GM12892 (cell line): ENCODE data around the gene TRAPPC2B.

ENCODE experiments used
- POLR2A ChIP-seq: IDR thresholded peaks from 2 replicates; pipeline ENCODE4 v1.6.1; 2011; ENCODE audit warnings: low read depth, low read length, control low read depth
- POLR2AphosphoS5 ChIP-seq: IDR thresholded peaks from 2 replicates; pipeline ENCODE4 v1.6.1; 2011; ENCODE audit warnings: low read depth, low read length, control low read depth

DNA sequence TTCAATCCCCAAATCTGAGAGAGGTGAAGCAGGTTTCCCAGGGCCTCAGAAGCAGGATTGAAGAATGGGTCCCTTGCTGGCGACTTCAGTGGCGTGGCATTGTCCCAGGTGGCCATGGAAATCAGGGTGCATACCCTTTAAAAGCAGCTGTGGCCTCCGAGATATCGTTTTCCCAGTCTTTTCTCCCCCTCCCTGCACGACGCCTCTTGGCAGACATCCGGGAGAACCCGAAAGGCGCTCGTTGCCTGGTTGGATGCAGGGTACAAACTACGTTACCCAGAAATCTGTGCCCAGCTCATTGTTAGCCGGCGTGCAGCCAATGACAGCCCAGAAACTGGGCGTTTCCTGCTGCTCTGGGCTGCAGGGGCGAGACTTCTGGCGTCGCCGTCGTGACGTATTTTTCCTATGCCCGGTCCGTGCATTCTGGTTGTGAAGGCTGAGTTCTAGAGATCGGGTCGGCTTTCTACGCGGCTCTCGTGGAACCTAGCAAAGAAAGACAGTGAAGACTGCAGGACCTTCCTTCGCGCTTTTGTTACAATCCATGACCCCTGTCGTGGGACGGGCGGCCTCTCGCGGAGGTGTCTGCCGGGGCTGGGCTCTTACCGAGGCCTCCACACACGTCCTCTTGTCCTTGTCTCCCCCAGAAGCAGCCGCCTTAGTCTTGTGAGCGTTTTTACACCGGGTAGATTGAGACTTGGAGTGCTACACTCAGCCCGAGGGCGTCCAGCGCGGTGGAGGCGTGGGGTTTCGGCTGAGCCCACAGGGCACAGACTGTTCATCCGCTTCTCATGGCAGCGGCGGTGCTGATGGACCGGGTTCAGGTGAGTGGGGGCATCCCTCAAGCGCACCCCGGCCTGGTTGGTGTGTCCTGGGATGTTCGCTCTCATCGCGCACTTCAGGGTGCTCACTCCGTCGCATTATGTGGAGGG, 12.2 kb upstream of the TRAPPC2B start, which contains the start of gene ZNF304:
- TF ChIP-seq POLR2A (no peak; the same call in 1 of the 2 replicates), POLR2AphosphoS5 (no peak)
